Fibroblast of the aortic adventitia (primary cell): ENCODE measurements around the gene NABP2. TPM values are rescaled to one million over a fixed set of nuclear protein-coding genes. Genes with fewer than 3 reads are reported as not detected.

Source experiments
- DNase-seq: peaks from one replicate; pipeline ENCODE4 v3.0.0-alpha.2; 2010; ENCODE audit warnings: low read depth
- H3K4me3 ChIP-seq: 2 replicates; pipeline ENCODE4 v1.5.1; 2011; ENCODE audit warnings: low read depth, mild to moderate bottlenecking, control low read depth, low read length, moderate library complexity
- CTCF ChIP-seq: IDR thresholded peaks from 2 replicates; pipeline ENCODE4 v1.5.1; 2011; ENCODE audit warnings: mild to moderate bottlenecking, low read length, control low read depth, inconsistent platforms; ENCODE audit not compliant: insufficient read depth
- total RNA-seq: library from RNA; depleted of rRNA; stranded (reverse); fragments of >200 nt; gene quantifications from 2 replicates; pipeline ENCODE4 v1.2.3, GENCODE V29; 2012; ENCODE audit warnings: low replicate concordance

The NABP2 gene
- total RNA-seq = 13.9 and 31.5 TPM in 2 replicates

GRCh38 chr12:56224102-56224701 lies at the start of gene NABP2:
Gene NABP2 (plus strand): TSS chr12:56224342. CDS start chr12:56224857, 515 bp downstream.
- peak within 1 kb of the TSS; percentile 81 for H3K4me3 ChIP-seq
- peak; percentile 78 for TF ChIP-seq CTCF
- peak; percentile 99 for DNase-seq

GRCh38 chr12:56178347-56178746 lies 45.8 kb upstream of the NABP2 start:
- DNase-seq = no peak
- no peak overlapping the region for H3K4me3 ChIP-seq
- TF ChIP-seq CTCF = no peak

- H3K4me3 ChIP-seq = no peak overlapping the region
- no peak for TF ChIP-seq CTCF
- DNase-seq = no peak
These were observed 37.2 kb upstream of the NABP2 start for GRCh38 chr12:56186957-56187356.

- no peak for TF ChIP-seq CTCF
- peak overlapping the region; percentile 79 for H3K4me3 ChIP-seq
- no peak for DNase-seq
These were observed 35.9 kb upstream of the NABP2 start for GRCh38 chr12:56188131-56188777.

- no peak for TF ChIP-seq CTCF
- no peak for DNase-seq
- peak overlapping the region; percentile 79 for H3K4me3 ChIP-seq
These were observed 35.4 kb upstream of the NABP2 start for GRCh38 chr12:56188778-56189098.

GRCh38 chr12:56189099-56189917 lies 34.8 kb upstream of the NABP2 start, which contains the start of gene SMARCC2:
Gene SMARCC2 (minus strand): TSS chr12:56189483. CDS start chr12:56189461, 22 bp downstream.
- peak; percentile 64 for TF ChIP-seq CTCF
- DNase-seq = peak; percentile 86
- peak within 1 kb of the TSS; percentile 81 for H3K4me3 ChIP-seq
